Lung (tissue), 10 donors: ENCODE data around the gene U2AF1. TPM values are rescaled to one million over a fixed set of nuclear protein-coding genes. Genes with fewer than 3 reads are reported as not detected.
"Not testable (repeated sequence)": the region's sequence is repeated elsewhere in the genome, so short reads cannot be mapped to it uniquely, and the experiment has no call there.

Experiments used
- ATAC-seq: fragments of 200-7000 bp; cut with Tn5 transposase; one replicate; pipeline ENCODE4 v1.9.1; 2020; ENCODE audit warnings: moderate number of reproducible peaks; ENCODE audit not compliant: insufficient read depth, low FRiP score
- DNase-seq, 3 donors: peaks; one replicate each; pipeline ENCODE4 v3.0.0-alpha.2; 2013 to 2017
- H3K27ac ChIP-seq, 2 donors: one replicate each; pipeline ENCODE4 v1.5.1; 2013; ENCODE audit warnings: mild to moderate bottlenecking in 2 of 2, moderate library complexity in 2 of 2, control low read depth in 1 of 2, inconsistent platforms in 1 of 2, low read depth in 1 of 2, low read length in 1 of 2
- H3K27me3 ChIP-seq, 3 donors: one replicate each; pipeline ENCODE4 v1.5.1; 2013; ENCODE audit warnings: low read length in 2 of 3; ENCODE audit not compliant: control insufficient read depth in 3 of 3, insufficient read depth in 3 of 3
- H3K36me3 ChIP-seq, 4 donors: one replicate each; pipeline ENCODE4 v1.5.1; 2013; ENCODE audit warnings: low read length in 4 of 4, mild to moderate bottlenecking in 1 of 4, moderate library complexity in 1 of 4; ENCODE audit not compliant: control insufficient read depth in 4 of 4, insufficient read depth in 4 of 4
- H3K4me1 ChIP-seq, 5 donors: one replicate each; pipeline ENCODE4 v1.5.1; 2013; ENCODE audit warnings: low read length in 5 of 5, mild to moderate bottlenecking in 2 of 5, moderate library complexity in 1 of 5; ENCODE audit not compliant: control insufficient read depth in 5 of 5, insufficient read depth in 5 of 5
- H3K4me3 ChIP-seq: one replicate; pipeline ENCODE4 v1.5.1; 2013; ENCODE audit warnings: mild to moderate bottlenecking, control low read depth, moderate library complexity
- H3K9ac ChIP-seq, 2 donors: one replicate each; pipeline ENCODE4 v1.5.1; 2013; ENCODE audit warnings: low read length in 2 of 2, control low read depth in 1 of 2; ENCODE audit not compliant: insufficient read depth in 1 of 2
- H3K9me3 ChIP-seq, 4 donors: one replicate each; pipeline ENCODE4 v1.5.1; 2013; ENCODE audit warnings: low read length in 3 of 4, mild to moderate bottlenecking in 1 of 4, moderate library complexity in 1 of 4; ENCODE audit not compliant: control insufficient read depth in 4 of 4, insufficient read depth in 3 of 4
- WGBS, 2 donors: extraction: QIAGEN DNeasy Blood & Tissue Kit; methylation state at CpG; one replicate each; pipeline ENCODE4 v1.1.7; 2013; 5-methylcytosine and 5-hydroxymethylcytosine counted together
- polyA plus RNA-seq, 2 donors: library from polyadenylated mRNA; stranded (reverse); fragments of 200-250 nt; gene quantifications; one replicate each; pipeline ENCODE4 v1.2.1, GENCODE V29; 2013
- total RNA-seq, 2 donors: library from RNA; depleted of rRNA in 1 of 2; stranded (reverse); fragments of >200 nt in 1 of 2; gene quantifications; one replicate each; pipeline ENCODE4 v1.2.1, GENCODE V29; 2014 to 2021
- donor health status: Bipolar disorder and iron deficiency.
- donor health status: healthy.
- donor health status: DM: yes; HTN: yes; CAD: no.

Gene U2AF1
- total and polyA plus RNA-seq, 4 donors: 18.6 to 87.3 (median 60.0) TPM

DNA sequence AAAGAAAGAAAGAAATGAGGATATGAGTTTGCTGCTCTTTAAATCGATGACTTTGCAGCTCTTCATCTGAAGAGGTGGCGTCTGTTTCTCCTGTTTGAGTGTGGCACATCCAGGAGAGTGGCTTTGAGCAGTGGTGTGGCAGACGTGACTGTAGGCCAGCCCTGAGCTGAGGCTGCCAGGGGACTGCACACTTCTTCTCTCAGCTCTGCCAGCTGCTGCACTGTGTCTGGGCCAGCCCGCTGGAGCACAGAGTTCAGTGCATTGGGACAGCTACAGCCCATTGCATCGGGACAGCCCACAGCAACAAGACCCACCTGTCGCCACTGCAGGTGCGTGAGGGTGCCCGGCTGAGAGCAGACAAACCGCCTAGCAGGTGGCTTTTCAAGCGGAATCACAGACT is 27.1 kb upstream of the U2AF1 start:
- not testable (repeated sequence) for H3K9ac ChIP-seq, ATAC-seq, H3K36me3 ChIP-seq, H3K27me3 ChIP-seq, H3K4me1 ChIP-seq, H3K4me3 ChIP-seq, H3K27ac ChIP-seq, H3K9me3 ChIP-seq, DNase-seq
- no CpG with 5 or more reads among the region's 10 CpGs for WGBS, 2 donors

DNA sequence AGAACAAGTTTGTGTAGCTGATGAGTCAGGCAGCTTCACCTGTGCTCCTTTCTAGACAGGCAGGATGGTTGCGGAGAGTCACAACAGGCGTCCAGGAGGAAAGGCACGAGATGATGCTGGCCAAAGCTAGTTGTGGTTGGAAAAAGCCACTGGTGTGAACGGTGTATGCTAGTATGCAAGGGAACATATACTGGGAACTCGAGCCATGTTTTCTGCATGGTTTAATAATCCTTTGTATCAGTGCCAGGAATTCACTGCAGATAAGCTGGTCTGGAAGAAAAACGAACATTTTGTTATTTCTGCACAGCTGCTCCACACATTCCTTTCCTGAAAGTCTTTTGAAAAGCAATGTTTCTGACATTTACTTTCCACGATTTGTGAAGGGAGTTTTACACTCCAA is 22.7 kb upstream of the U2AF1 start:
- H3K36me3 ChIP-seq, H3K27me3 ChIP-seq, DNase-seq, H3K27ac ChIP-seq, H3K9ac ChIP-seq, ATAC-seq, H3K9me3 ChIP-seq, H3K4me1 ChIP-seq, H3K4me3 ChIP-seq: not testable (repeated sequence)
- no CpG with 5 or more reads among the region's 7 CpGs for WGBS, 2 donors

DNA sequence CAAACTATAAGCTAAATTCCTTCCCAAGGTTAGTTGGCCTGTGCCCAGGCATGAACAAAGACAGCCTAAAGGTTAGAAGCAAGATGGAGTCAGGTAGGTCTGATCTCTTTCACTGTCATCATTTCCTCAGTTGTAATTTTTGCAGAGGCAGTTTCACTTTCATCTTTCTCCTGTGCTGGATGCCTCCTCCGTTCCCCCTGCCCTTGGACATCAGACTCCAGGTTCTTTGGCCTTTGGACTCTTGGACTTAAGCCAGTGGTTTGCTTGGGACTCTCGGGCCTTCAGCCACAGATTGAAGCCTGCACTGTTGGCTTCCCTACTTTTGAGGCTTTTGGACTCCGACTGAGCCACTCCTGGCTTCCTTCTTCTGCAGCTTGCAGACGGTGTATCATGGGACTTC is 8.6 kb upstream of the U2AF1 start:
- ATAC-seq, H3K4me3 ChIP-seq, H3K27me3 ChIP-seq, H3K36me3 ChIP-seq, H3K9ac ChIP-seq, H3K4me1 ChIP-seq, H3K9me3 ChIP-seq, H3K27ac ChIP-seq, DNase-seq: not testable (repeated sequence)
- WGBS, 2 donors: no CpG with 5 or more reads among the region's 4 CpGs

DNA sequence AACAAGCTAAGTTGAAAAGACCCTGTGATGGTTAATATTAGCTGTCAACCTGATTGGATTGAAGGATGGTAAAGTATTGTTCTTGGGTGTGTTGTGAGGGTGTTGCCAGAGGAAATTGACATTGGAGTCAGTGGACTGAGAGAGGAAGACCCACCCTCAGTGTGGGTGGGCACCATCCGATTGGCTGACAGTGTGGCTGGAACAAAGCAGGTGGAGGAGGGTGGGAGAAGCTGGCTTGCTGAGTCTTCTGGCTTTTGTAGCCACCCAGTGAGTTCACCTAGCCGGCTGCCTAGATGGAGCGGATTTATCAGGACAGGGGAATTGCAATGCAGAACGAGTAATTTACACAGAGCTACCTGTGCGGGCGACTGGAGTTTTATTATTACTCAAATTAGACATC is 7.1 kb upstream of the U2AF1 start:
- 96% methylated on average over 4 of the region's 6 CpGs; no CpG with 5 or more reads in 1 of the 2 donors for WGBS, 2 donors

DNA sequence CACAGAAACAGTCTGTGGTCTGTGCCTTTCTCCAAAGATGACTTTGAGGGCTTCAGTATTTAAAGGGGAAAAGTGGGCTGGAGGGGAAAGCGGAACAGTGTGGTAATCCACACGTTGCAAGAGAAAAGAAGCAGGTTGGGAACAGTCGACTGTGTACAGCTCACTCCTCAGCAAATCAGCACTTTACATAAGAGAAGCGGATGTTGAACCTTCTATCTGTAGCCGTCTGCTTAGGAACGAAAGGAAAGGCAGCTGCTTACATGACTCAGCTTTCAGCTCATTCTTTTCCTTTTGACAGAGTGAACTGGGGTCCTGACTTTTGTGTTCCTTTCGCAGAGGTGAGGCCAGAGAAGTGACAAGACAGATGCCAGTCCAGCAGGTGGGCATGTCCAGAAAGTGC is 1.6 kb upstream of the U2AF1 start:
- not testable (repeated sequence) for H3K9ac ChIP-seq, ATAC-seq, DNase-seq, H3K27me3 ChIP-seq, H3K4me3 ChIP-seq, H3K27ac ChIP-seq, H3K9me3 ChIP-seq, H3K4me1 ChIP-seq, H3K36me3 ChIP-seq
- WGBS, 2 donors: no CpG with 5 or more reads among the region's 7 CpGs

More for the DNA sequence above, 7.1 kb upstream of the U2AF1 start:
- not testable (repeated sequence) for H3K9me3 ChIP-seq, H3K36me3 ChIP-seq, DNase-seq, H3K27ac ChIP-seq, H3K9ac ChIP-seq, H3K4me1 ChIP-seq, H3K27me3 ChIP-seq, ATAC-seq, H3K4me3 ChIP-seq

DNA sequence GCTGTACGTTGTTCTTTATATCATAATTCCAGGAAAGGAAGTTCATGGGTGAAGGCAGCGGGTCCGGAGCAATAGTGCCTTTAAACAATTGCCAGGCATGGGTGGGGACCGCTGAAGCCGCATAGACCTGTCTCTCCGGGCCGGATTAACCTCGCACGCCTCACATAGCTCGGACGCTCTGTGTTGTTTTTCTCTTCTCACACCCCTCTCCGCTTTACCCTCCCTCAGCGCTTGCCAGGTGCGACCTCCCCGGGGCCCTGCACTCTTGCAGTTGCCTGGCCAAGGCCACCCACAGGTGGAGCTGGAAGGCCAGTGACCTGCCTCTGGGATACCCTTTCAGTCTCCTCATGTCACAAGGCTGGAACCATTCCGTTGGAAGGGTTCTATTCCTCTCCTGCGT is 807 bp upstream of the U2AF1 start:
- H3K9ac ChIP-seq, H3K4me1 ChIP-seq, ATAC-seq, H3K9me3 ChIP-seq, H3K27ac ChIP-seq, H3K27me3 ChIP-seq, H3K4me3 ChIP-seq, H3K36me3 ChIP-seq, DNase-seq: not testable (repeated sequence)
- no CpG with 5 or more reads among the region's 17 CpGs for WGBS, 2 donors

DNA sequence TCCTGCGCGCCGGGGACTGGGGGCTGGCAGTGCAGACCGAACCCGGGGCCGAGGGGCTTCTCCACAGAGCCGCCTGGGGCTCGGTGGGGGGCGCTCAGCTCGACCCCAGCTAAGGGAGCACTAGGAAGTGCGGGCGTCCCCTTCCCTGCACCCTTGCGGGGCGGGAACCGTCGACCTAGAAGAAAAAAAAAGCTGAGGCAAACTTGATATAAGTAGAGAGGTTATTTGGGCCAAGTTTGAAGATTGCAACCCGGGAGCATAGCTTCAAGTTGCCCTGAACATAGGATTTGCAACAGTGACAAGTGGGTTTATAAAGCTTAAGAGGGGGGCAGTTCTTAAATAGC is 396 bp upstream of the U2AF1 start:
- H3K36me3 ChIP-seq, H3K27ac ChIP-seq, H3K9me3 ChIP-seq, H3K4me3 ChIP-seq, DNase-seq, H3K4me1 ChIP-seq, H3K27me3 ChIP-seq, H3K9ac ChIP-seq: not testable (repeated sequence)
- no CpG with 5 or more reads among the region's 17 CpGs for WGBS, 2 donors
- ATAC-seq: peak; percentile 19

DNA sequence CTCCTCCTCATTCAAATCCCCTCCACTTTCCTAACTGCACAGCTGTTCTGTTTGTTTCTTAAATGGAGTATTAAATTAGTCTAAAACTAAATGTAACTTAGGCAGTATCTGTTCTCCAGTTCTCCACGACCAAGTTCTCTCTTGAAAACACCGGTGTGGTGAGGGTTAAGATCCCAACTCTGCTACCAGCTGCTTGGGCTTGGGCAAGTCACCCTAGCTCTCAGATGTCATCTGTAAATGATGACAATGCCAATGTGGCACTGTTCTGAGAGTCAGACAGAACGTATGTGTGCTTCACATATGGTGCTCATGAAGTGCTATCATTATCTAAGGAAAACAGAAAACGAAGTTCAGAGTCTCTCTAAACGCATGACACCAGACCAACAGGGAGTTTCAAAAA is 2.7 kb downstream of the U2AF1 start:
- WGBS, 2 donors: 24 to 48% methylated on average over 2 of the region's 5 CpGs
- H3K27ac ChIP-seq, H3K27me3 ChIP-seq, H3K4me3 ChIP-seq, H3K4me1 ChIP-seq, H3K9me3 ChIP-seq, H3K36me3 ChIP-seq, H3K9ac ChIP-seq, DNase-seq, ATAC-seq: not testable (repeated sequence)

DNA sequence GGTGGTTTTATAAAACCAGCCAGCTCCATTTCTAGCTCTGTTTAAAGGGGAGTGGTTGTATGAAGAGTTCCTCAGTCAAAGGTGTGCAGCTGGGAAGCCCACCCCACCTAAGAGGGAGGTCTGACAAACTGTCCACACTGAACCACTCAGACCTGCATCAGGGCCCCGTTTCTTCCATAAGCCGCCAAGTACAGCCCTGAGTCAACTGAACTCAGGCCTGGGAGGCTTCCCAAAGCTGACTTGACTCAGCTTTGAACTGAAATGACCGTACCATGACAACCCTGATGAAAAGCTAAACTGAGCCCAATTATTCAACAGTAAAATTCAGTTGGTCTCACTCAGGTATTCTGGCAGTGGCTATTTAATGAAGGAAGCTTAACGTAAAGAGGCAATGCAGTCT is 5.1 kb downstream of the U2AF1 start:
- not testable (repeated sequence) for H3K9ac ChIP-seq, ATAC-seq, H3K27me3 ChIP-seq, H3K9me3 ChIP-seq, DNase-seq, H3K27ac ChIP-seq, H3K4me3 ChIP-seq, H3K36me3 ChIP-seq, H3K4me1 ChIP-seq
- WGBS, 2 donors: no CpG with 5 or more reads among the region's 4 CpGs
